Right ventricle myocardium inferior (tissue), 1 donor: ENCODE measurements around the gene GATA5. TPM values are rescaled to one million over a fixed set of nuclear protein-coding genes. Genes with fewer than 3 reads are reported as not detected.

Source experiments
- ATAC-seq: fragments of 200-7000 bp; cut with Tn5 transposase; one replicate; pipeline ENCODE4 v1.9.1; 2020; ENCODE audit warnings: mild to moderate bottlenecking, moderate library complexity
- DNase-seq: peaks from one replicate; pipeline ENCODE4 v3.0.0; 2021; ENCODE audit errors: missing footprints
- intact Hi-C: fragments of 100-400 bp; cut with DNase I; formaldehyde crosslinking; loops from one replicate; pipeline ENCODE4 v1.11.0; 2022
- total RNA-seq: library from RNA; stranded (reverse); fragmentation: NEBNext Ultra II Directional; extraction: Animal tissue kit (Norgen Biotek cat#: 25700); gene quantifications from one replicate; pipeline ENCODE4 v1.2.1, GENCODE V29; 2021
- donor health status: DM: no; HTN: yes; CAD: no; lungs with severe emphysema.

GATA5 gene
- total RNA-seq, 1 donor from 2014 or later: 1.7 TPM

DNA sequence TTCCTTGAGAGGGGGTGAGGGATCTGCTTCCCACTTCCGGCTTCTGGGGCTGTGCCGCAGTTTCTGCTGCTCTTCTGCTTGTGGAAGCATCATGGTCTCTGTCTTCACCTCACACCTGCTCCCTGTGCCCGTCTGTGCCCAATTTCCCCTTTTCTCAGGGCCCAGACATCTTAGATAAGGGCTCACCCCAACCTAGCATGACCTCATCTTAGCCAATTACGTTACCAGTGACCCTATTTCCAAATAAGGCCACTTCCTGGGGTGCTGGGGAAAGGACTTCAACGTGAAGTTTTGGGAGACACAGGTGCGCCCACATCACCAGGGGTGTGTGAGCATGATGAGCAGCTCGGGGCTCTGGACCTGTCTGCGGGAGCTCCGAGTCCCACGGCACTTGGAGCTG is 27.8 kb downstream of the GATA5 start:
- DNase-seq (no peak), ATAC-seq (no peak)
- intact Hi-C loops: no loop called here

- intact Hi-C loops: no loop called here
- ATAC-seq: no peak
- no peak for DNase-seq
Observed at GRCh38 chr20:62446888-62447869, 28.6 kb downstream of the GATA5 start.

- DNase-seq (no peak), ATAC-seq (no peak)
- intact Hi-C loops: no loop called here
Observed at GRCh38 chr20:62446481-62446880, 29.3 kb downstream of the GATA5 start.

DNA sequence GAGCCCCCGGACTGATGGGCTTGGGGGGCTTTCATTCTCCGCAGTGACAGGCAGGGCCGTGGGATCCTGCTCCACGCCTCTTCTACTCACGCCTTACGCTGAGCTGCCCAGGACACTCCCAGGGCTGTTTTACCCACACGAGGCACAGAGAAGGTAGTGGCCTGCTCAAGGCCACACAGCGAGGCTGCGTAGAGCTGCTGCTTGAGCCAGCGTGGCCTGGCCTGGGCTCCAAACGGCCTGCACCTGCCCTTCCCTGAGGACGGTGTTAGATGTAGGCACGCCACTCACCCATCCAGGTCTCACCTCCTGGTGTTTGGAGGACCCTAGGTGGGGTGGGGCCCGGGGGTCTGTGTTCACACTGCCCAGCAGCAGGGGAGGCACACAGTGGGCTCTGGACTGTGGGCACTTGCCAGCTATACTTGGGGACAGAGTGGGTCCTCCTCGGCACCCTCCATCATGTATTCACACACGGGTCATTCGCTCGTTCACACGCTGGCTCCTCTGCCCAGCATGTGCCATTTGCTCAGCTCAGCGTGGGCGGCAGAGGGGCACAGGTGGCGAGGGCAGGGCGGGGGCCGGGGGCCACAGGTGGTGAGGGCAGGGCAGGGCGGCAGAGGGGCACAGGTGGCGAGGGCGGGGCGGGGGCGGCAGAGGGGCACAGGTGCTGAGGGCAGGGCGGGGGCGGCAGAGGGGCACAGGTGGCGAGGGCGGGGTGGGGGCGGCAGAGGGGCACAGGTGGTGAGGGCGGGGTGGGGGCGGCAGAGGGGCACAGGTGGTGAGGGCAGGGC is 30.0 kb downstream of the GATA5 start:
- ATAC-seq (no peak), DNase-seq (no peak)
- intact Hi-C loops: no loop called here

DNA sequence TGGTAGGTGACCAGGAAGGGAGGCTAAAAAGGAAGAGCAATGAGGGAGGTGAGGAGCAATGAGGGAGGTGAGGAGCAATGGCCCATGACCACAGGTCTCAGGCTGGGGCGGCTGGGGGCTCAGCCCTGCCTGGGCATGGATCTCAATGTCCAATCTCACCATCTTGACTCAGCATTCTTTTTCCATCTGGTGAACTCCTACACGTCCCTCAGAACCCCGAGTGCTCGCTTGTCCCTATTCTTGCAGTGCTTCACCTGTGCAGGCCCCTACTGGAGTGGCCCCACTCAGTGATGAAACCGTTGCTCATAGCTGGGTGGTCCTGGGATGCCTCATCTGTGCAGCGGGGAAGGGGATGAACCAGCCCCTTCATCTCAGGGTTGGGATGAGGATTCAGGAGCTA is 31.5 kb downstream of the GATA5 start:
- intact Hi-C loops: no loop called here
- no peak for DNase-seq
- no peak for ATAC-seq

DNA sequence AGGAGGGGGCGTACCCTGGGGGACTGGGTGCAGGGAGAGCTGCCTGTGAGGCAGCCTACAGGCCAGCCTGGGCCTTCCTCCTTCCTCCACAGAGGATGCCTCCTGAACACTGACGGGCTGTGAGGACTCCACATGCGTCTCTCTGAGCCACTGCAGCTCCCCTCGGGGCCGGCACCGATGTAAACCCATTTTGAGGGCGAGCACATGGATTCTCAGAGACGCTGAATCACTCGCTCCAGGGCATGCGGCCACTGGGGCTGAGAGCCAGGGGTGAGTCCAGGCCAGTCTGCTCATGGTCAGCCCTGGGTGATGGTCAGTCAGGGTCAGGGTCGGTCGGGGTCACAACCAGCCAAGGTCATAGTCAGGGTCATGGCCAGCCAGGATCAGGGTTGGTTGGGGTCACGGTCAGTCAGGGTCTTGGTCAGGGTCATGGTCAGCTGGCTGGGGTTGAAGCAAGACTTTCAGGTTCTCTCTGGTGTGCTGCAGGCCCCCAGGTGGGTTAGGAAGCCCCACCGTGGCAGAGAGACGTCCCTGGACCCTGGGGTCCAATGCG is 33.7 kb downstream of the GATA5 start:
- DNase-seq (no peak), ATAC-seq (no peak)
- intact Hi-C loops: no loop called here

DNA sequence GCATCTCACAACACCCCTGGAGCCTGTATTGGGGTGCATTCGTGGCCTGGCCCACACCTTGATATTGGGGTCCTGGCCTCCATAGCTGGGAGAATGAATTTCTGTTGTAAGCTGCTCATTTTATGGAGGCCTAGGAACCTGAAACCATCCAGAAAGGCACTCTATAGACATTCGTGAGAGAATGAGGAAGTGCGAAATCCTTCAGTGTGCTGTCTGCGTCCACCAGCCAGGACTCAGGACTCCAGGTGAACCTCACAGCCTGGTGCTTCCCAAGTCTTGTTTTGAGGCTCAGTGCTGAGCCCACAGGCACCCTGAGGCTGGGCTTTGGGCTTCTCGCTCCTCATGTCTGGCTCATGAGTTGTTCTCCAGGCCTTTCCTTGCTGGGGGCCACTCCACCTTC is 36.6 kb downstream of the GATA5 start:
- ATAC-seq: no peak
- intact Hi-C loops: no loop called here

GRCh38 chr20:62437927-62438326 is 37.9 kb downstream of the GATA5 start:
- intact Hi-C loops: no loop called here
- DNase-seq (no peak), ATAC-seq (peak; percentile 29)

More for the DNA sequence above, 36.6 kb downstream of the GATA5 start:
- no peak for DNase-seq

GRCh38 chr20:62437496-62437895 is 38.3 kb downstream of the GATA5 start:
- no peak for ATAC-seq
- intact Hi-C loops: no loop called here
- no peak for DNase-seq

- DNase-seq (no peak), ATAC-seq (no peak)
- intact Hi-C loops: no loop called here
Observed at GRCh38 chr20:62436692-62437091, 39.1 kb downstream of the GATA5 start.

- DNase-seq (no peak), ATAC-seq (peak; percentile 52)
- intact Hi-C loops: no loop called here
Observed at GRCh38 chr20:62433658-62434497, 41.9 kb downstream of the GATA5 start.

DNA sequence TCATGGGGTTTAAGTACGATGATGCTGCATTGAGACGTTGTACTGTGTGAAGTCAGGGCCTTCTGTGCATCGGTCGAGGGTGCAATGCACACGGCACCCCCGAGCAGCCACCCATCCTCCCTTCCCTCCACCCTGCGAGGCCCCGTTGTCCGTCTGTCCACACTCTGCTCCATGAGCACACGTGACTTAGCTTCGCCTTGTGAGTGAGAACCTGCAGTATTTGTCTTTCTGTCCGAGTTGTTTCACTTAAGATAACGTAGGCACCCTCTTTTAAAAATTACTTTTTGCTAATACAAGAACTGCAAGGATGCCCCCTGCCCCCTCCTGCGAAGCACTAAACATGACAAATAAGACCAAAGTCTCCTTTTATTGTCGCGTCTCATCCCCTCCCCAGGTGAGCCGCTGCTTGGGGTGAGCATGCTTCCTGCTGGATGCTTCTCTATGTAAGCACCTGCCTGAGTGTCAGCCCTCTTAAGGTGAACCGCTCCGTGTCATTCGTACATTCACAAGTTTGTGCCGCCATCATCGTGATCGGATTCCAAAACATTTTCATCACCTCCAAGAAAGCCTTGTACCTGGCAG is 44.8 kb downstream of the GATA5 start:
- ATAC-seq (no peak), DNase-seq (no peak)
- intact Hi-C loops: no loop called here

DNA sequence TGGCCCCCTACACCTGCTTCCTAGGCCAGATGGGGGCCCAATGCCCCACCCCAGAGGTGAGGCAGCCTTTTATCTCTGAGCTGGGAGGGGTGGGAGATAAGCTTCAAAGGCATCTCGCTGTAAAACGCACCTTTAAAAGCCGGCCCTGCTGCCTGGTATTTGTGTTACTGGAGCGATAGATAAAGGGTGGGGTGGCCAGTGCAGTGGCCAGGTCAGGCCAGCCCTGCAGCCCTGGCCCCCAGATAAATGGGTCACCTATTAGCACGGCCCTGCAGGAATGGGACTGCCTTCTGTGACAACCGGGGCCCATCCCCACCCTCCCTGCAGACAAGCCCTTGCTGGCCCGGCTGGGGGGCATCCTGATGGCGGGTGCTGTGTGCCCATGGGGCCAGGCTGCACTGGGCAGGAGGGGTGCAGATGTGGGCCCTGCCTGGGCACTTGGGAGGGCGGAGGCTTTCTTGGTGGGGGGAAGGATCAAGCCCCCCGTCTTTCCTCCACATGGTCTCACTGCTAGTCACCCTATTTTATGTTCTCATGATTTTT is 45.4 kb downstream of the GATA5 start:
- no peak for DNase-seq
- intact Hi-C loops: no loop called here
- ATAC-seq: no peak

DNA sequence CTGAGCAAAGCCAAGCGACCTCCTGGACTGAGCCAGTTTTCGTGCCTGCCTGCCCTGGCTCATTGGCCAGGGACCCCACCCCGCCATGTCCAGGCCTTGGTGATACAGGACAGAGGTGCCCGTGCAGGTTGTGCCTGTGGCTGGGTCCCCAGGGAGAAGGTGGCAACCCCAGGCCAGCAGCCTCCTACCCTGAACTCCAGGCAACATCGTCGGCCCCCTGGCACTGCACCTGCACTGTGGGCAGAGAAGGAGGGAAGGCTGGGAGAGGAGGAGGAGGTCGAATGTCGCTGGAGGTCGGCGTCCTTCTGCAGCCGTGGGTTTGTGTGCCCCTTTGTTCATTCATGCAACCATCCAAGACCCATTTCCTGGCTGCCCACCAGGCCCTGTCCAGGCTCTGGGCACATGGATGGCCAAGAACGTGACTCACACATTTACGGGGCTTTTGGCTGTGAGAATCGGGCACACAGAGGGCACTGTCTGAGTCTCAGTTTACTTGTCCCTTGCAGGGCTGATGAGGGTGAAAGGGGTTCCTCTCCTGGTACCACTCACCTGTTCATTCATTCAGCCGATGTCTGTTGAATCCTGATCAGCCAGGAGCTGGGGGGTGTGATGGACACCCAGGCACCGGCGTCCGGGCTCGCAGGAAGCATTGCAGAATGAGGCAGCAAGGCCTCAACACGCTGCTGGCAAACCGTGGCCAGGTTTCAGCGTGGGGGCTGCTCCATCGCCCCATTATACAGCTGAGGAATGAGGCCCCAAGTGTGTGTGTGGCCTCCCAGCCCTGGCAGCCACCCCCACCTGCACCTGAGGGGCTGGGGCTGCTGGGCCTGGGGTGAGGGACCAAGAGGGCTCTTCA is 46.1 kb downstream of the GATA5 start:
- ATAC-seq (no peak), DNase-seq (no peak)
- intact Hi-C loops: no loop called here

GRCh38 chr20:62428396-62429295 is 47.1 kb downstream of the GATA5 start:
- ATAC-seq: no peak
- no peak for DNase-seq
- intact Hi-C loops: no loop called here

GRCh38 chr20:62428002-62428372 is 47.8 kb downstream of the GATA5 start:
- intact Hi-C loops: no loop called here

More at GRCh38 chr20:62428002-62428372, 47.8 kb downstream of the GATA5 start:
- no peak for ATAC-seq
- DNase-seq: no peak
